HFFc6 (cell line): ENCODE results near the gene PDGFRB. TPM values are rescaled to one million over a fixed set of nuclear protein-coding genes. Genes with fewer than 3 reads are reported as not detected.

Experiments used
- DNase-seq: peaks from one replicate; pipeline ENCODE4 v3.0.0-alpha.2; 2018
- H3K27ac Mint-ChIP-seq: 2 replicates; pipeline ENCODE4 v1.8.0; 2020; ENCODE audit warnings: mild to moderate bottlenecking, mixed read lengths
- H3K27me3 Mint-ChIP-seq: 2 replicates; pipeline ENCODE4 v1.8.0; 2021; ENCODE audit warnings: mild to moderate bottlenecking, moderate library complexity, mixed read lengths; ENCODE audit not compliant: insufficient read depth
- H3K36me3 Mint-ChIP-seq: 2 replicates; pipeline ENCODE4 v1.8.0; 2021; ENCODE audit warnings: low read depth, mixed read lengths
- H3K4me1 Mint-ChIP-seq: 2 replicates; pipeline ENCODE4 v1.8.0; 2020; ENCODE audit warnings: low read depth, mixed read lengths
- H3K4me3 Mint-ChIP-seq: 2 replicates; pipeline ENCODE4 v1.8.0; 2020; ENCODE audit warnings: mild to moderate bottlenecking, moderate library complexity, mixed read lengths
- H3K9me3 Mint-ChIP-seq: 2 replicates; pipeline ENCODE4 v1.8.0; 2020; ENCODE audit warnings: mild to moderate bottlenecking, mixed read lengths
- CTCF ChIP-seq: fragments of 200-600 bp; sonication (generic); IDR thresholded peaks from 2 replicates; pipeline ENCODE4 v1.5.0; 2021; ENCODE audit warnings: antibody characterized with exemption, mild to moderate bottlenecking
- total RNA-seq, 6 experiments: library from RNA; stranded (reverse); fragmentation: NEBNext Ultra II Directional; extraction: Animal tissue kit (Norgen Biotek cat#: 25700); gene quantifications; 2 replicates in 1 of 6; 3 replicates in 5 of 6; pipeline ENCODE4 v1.2.3, GENCODE V29; 2021

Gene PDGFRB
- total RNA-seq, 6 experiments from 2014 or later = 137 to 208 (median 180) TPM

- Mint-ChIP-seq H3K36me3 (no peaks in the 10 kb centered on the region), H3K9me3 (no peaks in the 10 kb centered on the region), H3K4me3 (no peak overlapping the region), H3K4me1 (peaks cover 6% of the 10 kb centered on the region; the same call in 1 of the 2 replicates), H3K27ac (no peak overlapping the region), H3K27me3 (peaks cover 9% of the 10 kb centered on the region)
- DNase-seq = no peak
- no peak for TF ChIP-seq CTCF
Measured at GRCh38 chr5:150173161-150173560, 17.5 kb upstream of the PDGFRB start.

DNA sequence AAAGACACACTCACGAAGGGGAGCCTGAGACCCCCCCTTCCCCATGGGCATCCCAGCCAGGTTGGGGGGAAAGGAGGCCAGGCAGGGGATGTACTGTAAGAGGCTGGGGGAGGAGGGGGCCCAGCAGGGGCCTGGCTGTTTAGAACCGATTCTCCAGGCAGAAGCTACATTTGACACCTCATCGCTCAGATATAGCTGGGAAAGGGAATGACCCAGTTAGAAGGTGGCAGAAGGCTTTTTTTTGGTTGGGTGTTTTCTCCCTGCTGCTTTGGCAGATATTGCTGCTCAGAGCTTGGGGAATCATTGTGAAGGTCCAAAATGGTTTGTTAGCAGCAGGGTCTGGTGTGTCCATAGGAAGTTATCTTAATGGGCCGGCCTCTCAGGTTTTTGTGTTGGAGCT is 16.9 kb upstream of the PDGFRB start:
- Mint-ChIP-seq H3K36me3 (no peaks in the 10 kb centered on the region), H3K4me3 (no peak overlapping the region), H3K27ac (no peak overlapping the region), H3K27me3 (peaks cover 9% of the 10 kb centered on the region), H3K4me1 (peaks cover 6% of the 10 kb centered on the region; the same call in 1 of the 2 replicates), H3K9me3 (no peaks in the 10 kb centered on the region)
- no peak for DNase-seq
- no peak for TF ChIP-seq CTCF

DNA sequence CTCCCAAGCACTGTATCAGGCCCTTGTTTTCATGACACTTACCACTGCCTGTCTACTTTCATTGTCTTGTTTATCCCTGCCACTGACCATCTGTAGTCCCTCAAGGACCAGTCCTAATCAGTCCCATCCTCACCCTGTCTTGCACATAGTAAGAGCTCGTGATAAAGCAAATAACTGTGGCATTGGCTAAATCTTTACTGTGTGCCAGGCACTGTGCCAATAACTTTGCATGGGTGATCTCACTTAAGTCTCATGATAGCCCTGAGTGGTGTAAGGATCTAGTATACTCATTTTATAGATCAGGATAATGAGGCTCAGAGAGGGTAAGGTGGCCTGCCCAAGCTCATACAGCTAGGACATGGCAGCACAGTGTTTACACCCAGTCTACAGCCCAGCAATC is 16.5 kb upstream of the PDGFRB start:
- Mint-ChIP-seq H3K4me1 (peaks cover 6% of the 10 kb centered on the region; the same call in 1 of the 2 replicates), H3K9me3 (no peaks in the 10 kb centered on the region), H3K4me3 (no peak overlapping the region), H3K27me3 (peaks cover 7% of the 10 kb centered on the region), H3K27ac (no peak overlapping the region), H3K36me3 (no peaks in the 10 kb centered on the region)
- no peak for TF ChIP-seq CTCF
- DNase-seq = no peak

- Mint-ChIP-seq H3K27me3 (peaks cover 7% of the 10 kb centered on the region), H3K27ac (no peak overlapping the region), H3K36me3 (no peaks in the 10 kb centered on the region), H3K9me3 (no peaks in the 10 kb centered on the region), H3K4me3 (no peak overlapping the region), H3K4me1 (peaks cover 12% of the 10 kb centered on the region)
- DNase-seq = no peak
- no peak for TF ChIP-seq CTCF
Measured at GRCh38 chr5:150168864-150169263, 13.2 kb upstream of the PDGFRB start.

DNA sequence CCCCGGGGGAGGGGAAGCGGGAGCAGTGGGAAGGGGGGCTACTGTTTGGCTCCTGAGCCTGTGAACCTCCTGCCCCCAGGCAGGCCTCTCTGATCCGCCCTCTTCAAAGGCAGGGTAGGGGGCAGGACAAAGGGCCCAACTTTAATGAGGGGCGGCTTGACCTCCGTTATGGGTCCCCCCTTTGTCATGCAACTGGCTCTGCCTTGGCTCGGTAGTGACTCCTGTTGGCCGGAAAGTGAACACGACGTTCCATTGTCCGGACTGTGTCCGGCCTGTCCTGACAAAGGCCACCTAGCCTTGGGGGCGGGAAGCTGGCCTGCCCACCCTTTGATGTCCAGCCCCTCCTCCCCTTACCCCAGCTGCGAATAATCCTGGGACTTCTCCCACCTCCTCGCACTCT is 12.3 kb upstream of the PDGFRB start:
- peak; percentile 49; the same call in 1 of the 2 replicates for TF ChIP-seq CTCF
- peaks cover 7% of the 10 kb centered on the region for H3K27me3 Mint-ChIP-seq
- H3K4me1 Mint-ChIP-seq = peaks cover 18% of the 10 kb centered on the region
- no peak for DNase-seq
- H3K4me3 Mint-ChIP-seq = no peak overlapping the region
- H3K27ac Mint-ChIP-seq = no peak overlapping the region
- no peaks in the 10 kb centered on the region for H3K36me3 Mint-ChIP-seq
- no peaks in the 10 kb centered on the region for H3K9me3 Mint-ChIP-seq

GRCh38 chr5:150167512-150167850 is 11.8 kb upstream of the PDGFRB start:
- no peaks in the 10 kb centered on the region for H3K36me3 Mint-ChIP-seq
- no peak overlapping the region for H3K4me3 Mint-ChIP-seq
- TF ChIP-seq CTCF = no peak
- H3K27ac Mint-ChIP-seq = no peak overlapping the region
- peaks cover 19% of the 10 kb centered on the region for H3K4me1 Mint-ChIP-seq
- H3K27me3 Mint-ChIP-seq = peaks cover 7% of the 10 kb centered on the region
- no peaks in the 10 kb centered on the region for H3K9me3 Mint-ChIP-seq
- no peak for DNase-seq
